Neural progenitor cell (in vitro differentiated cells): ENCODE measurements around the gene IDH3B.

Experiments
- EZH2 ChIP-seq: fragments of 200-600 bp; sonication (generic); IDR thresholded peaks from 2 replicates; pipeline ENCODE4 v1.6.1; 2017; ENCODE audit warnings: antibody characterized with exemption, mild to moderate bottlenecking, moderate library complexity
- EZH2phosphoT487 ChIP-seq: fragments of 200-600 bp; sonication (generic); IDR thresholded peaks from 2 replicates; pipeline ENCODE4 v1.6.1; 2017; ENCODE audit warnings: antibody characterized with exemption
- TF ChIP-seq, protein P1 (sequence below): fragments of 200-600 bp; sonication (generic); IDR thresholded peaks from 2 replicates; pipeline ENCODE4 v1.5.1; 2017; ENCODE audit warnings: antibody characterized with exemption, mild to moderate bottlenecking

DNA sequence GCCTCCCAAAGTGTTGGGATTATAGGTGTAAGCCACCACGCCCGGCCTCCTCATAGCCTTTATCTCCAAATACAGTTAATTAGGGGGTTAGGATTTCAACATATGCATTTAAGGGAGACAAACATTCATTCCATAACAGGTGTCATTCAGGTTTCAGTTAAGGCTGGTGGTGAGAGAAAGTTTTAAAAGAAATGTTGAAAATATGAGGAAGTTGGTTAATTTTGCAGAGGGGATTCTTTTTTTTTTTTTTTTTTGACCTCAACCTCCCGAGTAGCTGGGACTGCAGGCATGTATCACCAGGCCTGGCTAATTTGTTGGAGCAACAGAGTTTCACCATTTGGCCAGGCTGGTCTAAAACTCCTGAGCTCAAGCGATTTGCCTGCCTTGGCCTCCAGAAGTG is 16.0 kb upstream of the IDH3B start:
- TF ChIP-seq, protein P1, sequence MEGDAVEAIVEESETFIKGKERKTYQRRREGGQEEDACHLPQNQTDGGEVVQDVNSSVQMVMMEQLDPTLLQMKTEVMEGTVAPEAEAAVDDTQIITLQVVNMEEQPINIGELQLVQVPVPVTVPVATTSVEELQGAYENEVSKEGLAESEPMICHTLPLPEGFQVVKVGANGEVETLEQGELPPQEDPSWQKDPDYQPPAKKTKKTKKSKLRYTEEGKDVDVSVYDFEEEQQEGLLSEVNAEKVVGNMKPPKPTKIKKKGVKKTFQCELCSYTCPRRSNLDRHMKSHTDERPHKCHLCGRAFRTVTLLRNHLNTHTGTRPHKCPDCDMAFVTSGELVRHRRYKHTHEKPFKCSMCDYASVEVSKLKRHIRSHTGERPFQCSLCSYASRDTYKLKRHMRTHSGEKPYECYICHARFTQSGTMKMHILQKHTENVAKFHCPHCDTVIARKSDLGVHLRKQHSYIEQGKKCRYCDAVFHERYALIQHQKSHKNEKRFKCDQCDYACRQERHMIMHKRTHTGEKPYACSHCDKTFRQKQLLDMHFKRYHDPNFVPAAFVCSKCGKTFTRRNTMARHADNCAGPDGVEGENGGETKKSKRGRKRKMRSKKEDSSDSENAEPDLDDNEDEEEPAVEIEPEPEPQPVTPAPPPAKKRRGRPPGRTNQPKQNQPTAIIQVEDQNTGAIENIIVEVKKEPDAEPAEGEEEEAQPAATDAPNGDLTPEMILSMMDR, result no peak
- no peak for TF ChIP-seq EZH2phosphoT487
- no peak for TF ChIP-seq EZH2
